ENCODE data around the gene KIAA1586.

KIAA1586 gene

GRCh38 chr6:57104336-57104735 is 57.8 kb downstream of the KIAA1586 start:
- ChIA-PET CTCF (no interaction called here), POLR2A (no interaction called here)
- DNase-seq (ENCODE audit: extremely low spot score): no peak
- no peak for TF ChIP-seq SP1 (IDR thresholded peaks at IDR 0.05)
- TF ChIP-seq ARNT (IDR thresholded peaks at IDR 0.05): no peak
- no peak for TF ChIP-seq PKNOX1 (IDR thresholded peaks at IDR 0.05)
- TF ChIP-seq ELF4 (IDR thresholded peaks at IDR 0.05): no peak
- no peak for TF ChIP-seq LEF1 (IDR thresholded peaks at IDR 0.05; ENCODE audit: borderline replicate concordance)
- no peak for TF ChIP-seq FOXK2 (IDR thresholded peaks at IDR 0.05)
- no peak for TF ChIP-seq TARDBP (IDR thresholded peaks at IDR 0.05)
- no peak for TF ChIP-seq FOXM1 (IDR thresholded peaks at IDR 0.05; ENCODE audit: borderline replicate concordance)
- TF ChIP-seq L3MBTL2 (conservative IDR thresholded peaks at IDR 0.05): no peak
- TF ChIP-seq SUZ12 (IDR thresholded peaks at IDR 0.05): no peak
- TF ChIP-seq ZNF384 (IDR thresholded peaks at IDR 0.05): no peak
